IPS-15b (cell line): ENCODE measurements around the gene PFDN5.

Experiments
- H3K27me3 ChIP-seq: one replicate; pipeline ENCODE4 v1.6.1; 2013; ENCODE audit warnings: low read length; ENCODE audit not compliant: control insufficient read depth, insufficient read depth
- H3K36me3 ChIP-seq: one replicate; pipeline ENCODE4 v1.6.1; 2013; ENCODE audit warnings: low read length; ENCODE audit not compliant: control insufficient read depth, insufficient read depth
- H3K4me1 ChIP-seq: one replicate; pipeline ENCODE4 v1.6.1; 2013; ENCODE audit warnings: mild to moderate bottlenecking, low read length; ENCODE audit not compliant: control insufficient read depth, insufficient read depth
- H3K4me3 ChIP-seq: one replicate; pipeline ENCODE4 v1.5.1; 2013; ENCODE audit warnings: low read depth, low read length
- H3K9ac ChIP-seq: one replicate; pipeline ENCODE4 v1.6.1; 2013; ENCODE audit warnings: low read depth, mild to moderate bottlenecking, low read length
- H3K9me3 ChIP-seq: one replicate; pipeline ENCODE4 v1.6.1; 2013; ENCODE audit warnings: mild to moderate bottlenecking, low read length; ENCODE audit not compliant: control insufficient read depth, insufficient read depth

Gene PFDN5

DNA sequence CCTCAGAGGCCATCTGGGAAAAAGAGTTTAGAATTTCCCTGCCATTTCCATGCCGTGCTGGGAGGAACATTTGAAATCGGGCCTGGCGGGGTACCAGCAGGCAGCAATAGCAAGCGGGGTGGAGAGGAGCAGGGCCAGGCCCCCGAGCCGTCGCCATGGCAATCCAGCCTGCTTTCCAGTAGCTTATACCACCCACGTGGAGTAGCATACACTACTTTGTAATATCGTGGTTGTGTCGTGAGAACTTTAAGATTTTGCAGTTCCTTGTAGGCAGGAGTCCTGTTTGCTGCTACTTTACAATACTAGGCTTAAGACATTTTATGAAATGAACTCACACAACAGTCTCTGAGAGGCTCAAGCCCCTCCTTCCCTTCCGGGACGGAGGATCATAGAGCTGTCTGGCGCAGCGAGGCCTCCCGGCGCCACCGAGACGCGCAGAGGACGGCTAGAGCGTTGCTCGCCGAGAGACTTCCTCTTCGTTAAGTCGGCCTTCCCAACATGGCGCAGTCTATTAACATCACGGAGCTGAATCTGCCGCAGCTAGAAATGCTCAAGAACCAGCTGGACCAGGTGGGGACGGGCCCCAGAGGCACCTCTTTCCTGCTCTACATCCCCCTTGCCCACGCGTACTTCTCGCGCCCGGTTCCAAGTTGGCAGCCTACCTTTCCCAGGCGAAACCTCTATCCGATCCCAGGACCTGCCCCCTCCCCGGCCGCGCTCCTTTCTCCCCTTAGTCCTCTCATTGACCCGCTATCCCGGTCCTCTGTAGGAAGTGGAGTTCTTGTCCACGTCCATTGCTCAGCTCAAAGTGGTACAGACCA lies at the start of gene PFDN5:
PFDN5 (plus strand) TSS at position 473 of the 821 bp plus-strand sequence; CDS start at position 499, 26 bp downstream.
- Histone ChIP-seq H3K4me1 (no peaks in the 10 kb centered on the region), H3K36me3 (peaks cover 33% of the 10 kb centered on the region), H3K27me3 (no peaks in the 10 kb centered on the region)

DNA sequence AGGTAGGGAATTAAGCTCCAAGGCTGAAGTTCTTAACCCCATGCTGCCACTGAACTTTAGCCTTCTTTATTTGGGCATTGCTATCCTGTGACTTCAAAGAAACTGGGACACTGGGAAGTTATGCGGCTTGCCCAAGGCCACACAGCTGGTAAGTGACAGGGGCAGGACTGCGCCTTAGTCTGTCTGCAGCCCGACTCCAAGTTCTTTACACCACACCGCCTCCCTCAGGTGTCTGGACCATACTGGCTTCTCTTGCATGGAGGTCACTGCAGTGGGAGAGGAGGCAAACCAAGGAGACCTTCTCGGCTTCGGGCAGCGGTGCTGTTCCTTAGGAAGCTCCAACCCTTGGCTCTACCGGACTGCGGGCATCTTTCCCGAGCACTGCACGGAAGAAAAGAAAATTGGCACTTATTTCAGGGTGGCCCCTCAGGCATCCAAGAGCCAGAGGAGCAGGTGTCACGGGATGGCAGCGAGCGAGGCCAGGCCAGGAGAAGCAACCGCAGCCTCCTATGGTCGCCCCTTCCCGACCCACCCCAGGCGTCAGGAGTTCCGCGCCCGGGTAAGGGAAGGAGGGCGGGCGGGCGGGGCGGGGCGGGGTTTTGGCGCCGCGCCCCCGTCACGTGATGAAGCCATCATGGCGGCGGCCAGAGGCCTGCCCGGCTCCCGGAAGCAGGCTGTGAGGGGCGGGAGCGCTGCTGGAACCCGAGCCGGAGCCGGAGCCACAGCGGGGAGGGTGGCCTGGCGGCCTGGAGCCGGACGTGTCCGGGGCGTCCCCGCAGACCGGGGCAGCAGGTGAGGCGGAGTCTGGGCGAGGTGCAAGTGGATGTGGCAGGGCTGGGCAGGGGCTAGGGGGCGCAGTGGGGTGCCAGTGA lies 43.6 kb upstream of the PFDN5 start:
- H3K4me3 ChIP-seq = peak overlapping the region; percentile 95
- H3K27me3 ChIP-seq = no peaks in the 10 kb centered on the region
- H3K9me3 ChIP-seq = no peaks in the 10 kb centered on the region
- H3K9ac ChIP-seq = peak overlapping the region; percentile 74
- H3K4me1 ChIP-seq = peaks cover 4% of the 10 kb centered on the region
- H3K36me3 ChIP-seq = peaks cover 7% of the 10 kb centered on the region

More for the DNA sequence above, at the start of gene PFDN5:
- peak within 1 kb of the TSS; percentile 88 for H3K9ac ChIP-seq
- H3K9me3 ChIP-seq = no peaks in the 10 kb centered on the region
- H3K4me3 ChIP-seq = peak within 1 kb of the TSS; percentile 84

DNA sequence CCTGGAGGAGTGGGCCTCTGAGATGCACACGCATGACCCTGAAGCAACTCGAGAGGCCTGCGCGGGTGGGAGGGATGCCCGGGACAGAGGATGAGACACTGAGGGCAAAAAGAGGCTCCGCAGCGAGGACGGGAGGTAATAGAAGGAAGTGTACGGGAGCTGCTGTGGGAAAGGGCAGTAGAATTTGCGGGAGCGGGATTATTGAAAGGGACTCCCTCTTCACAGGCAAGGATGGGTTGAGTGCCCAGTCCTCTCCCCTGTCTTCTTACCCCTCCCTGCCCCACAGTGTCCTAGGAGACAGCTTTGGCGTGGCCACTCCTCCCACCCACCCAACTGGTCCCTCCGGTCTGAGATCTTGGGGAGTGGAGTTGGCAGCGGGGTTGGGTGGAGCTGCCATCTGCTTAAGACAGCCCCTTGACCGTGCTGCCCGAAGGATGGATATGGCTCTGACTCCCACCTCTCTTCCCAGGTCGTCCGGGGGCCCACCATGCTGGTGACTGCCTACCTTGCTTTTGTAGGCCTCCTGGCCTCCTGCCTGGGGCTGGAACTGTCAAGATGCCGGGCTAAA lies 42.9 kb upstream of the PFDN5 start:
- H3K27me3 ChIP-seq = no peaks in the 10 kb centered on the region

GRCh38 chr12:53253298-53253697 lies 42.0 kb upstream of the PFDN5 start:
- no peaks in the 10 kb centered on the region for H3K9me3 ChIP-seq
- peaks cover 7% of the 10 kb centered on the region for H3K36me3 ChIP-seq
- peaks cover 4% of the 10 kb centered on the region for H3K4me1 ChIP-seq
- no peak overlapping the region for H3K9ac ChIP-seq
- no peak overlapping the region for H3K4me3 ChIP-seq
- no peaks in the 10 kb centered on the region for H3K27me3 ChIP-seq

More for the DNA sequence above, 42.9 kb upstream of the PFDN5 start:
- Histone ChIP-seq H3K36me3 (peaks cover 7% of the 10 kb centered on the region), H3K9me3 (no peaks in the 10 kb centered on the region), H3K9ac (peak overlapping the region; percentile 74), H3K4me1 (peaks cover 4% of the 10 kb centered on the region), H3K4me3 (peak overlapping the region; percentile 95)

DNA sequence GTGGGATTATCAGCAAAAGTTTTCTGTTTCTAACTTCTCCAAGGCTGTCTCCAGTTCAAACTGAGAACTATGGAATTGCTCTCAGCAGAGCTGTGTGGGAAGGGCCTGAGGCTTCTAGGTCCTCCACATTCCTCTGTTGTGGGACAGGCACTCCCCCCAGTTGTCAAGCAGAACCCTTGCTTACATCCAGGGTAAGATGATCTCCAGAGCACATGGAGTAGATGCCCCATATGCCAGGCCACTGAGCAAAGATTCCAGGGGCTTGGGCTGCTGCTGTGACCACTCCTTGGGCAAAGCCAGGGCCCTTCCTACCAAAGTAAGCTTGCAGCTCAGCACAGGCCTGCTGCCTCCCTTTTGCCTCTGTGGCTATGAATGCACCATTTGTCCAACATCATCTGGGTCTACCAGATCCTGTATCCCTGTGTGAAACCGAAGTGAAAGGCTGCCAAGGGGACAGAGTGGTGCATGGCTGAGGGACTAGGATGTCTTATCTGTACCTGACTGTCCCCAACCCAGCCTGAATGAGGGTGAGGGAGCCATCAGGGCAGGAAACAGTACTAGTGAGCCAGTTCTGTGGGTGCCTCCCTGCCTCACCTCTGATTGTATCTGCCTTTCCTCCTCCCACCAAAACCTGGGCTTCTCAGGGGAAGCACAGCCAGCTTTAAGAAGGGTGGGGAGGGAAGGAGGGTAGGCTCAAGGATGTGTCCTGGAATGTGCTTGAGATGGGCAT lies 40.4 kb upstream of the PFDN5 start:
- no peak overlapping the region for H3K9ac ChIP-seq
- peaks cover 7% of the 10 kb centered on the region for H3K36me3 ChIP-seq
- no peak overlapping the region for H3K4me3 ChIP-seq
- H3K4me1 ChIP-seq = peaks cover 4% of the 10 kb centered on the region
- H3K27me3 ChIP-seq = no peaks in the 10 kb centered on the region
- no peaks in the 10 kb centered on the region for H3K9me3 ChIP-seq

DNA sequence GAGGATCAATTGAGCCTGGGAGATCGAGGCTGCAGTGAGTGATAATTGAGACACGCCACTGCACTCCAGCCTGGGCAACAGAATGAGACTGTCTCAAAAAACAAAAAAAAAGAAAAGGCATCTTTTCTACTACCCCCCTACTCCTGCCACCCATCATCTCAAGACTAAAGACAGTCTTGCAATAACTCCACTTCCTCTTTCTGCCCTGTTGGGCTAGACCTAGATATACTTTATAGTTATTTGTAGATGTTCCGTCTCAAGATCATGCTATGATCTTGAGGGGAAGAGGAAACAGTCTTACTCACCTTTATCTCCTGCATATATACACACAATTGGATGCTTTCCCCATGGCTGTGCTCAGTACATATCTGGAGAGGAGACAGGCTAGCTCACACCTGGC lies 39.3 kb upstream of the PFDN5 start:
- Histone ChIP-seq H3K36me3 (peaks cover 7% of the 10 kb centered on the region), H3K4me1 (peaks cover 4% of the 10 kb centered on the region), H3K9ac (no peak overlapping the region)

GRCh38 chr12:53258541-53259539 lies 36.5 kb upstream of the PFDN5 start:
- no peak overlapping the region for H3K4me3 ChIP-seq
- H3K27me3 ChIP-seq = no peaks in the 10 kb centered on the region
- H3K9me3 ChIP-seq = no peaks in the 10 kb centered on the region
- no peaks in the 10 kb centered on the region for H3K4me1 ChIP-seq
- H3K9ac ChIP-seq = no peak overlapping the region
- peaks cover 2% of the 10 kb centered on the region for H3K36me3 ChIP-seq

More for the DNA sequence above, 39.3 kb upstream of the PFDN5 start:
- Histone ChIP-seq H3K4me3 (no peak overlapping the region), H3K9me3 (no peaks in the 10 kb centered on the region), H3K27me3 (no peaks in the 10 kb centered on the region)

- H3K9ac ChIP-seq = no peak overlapping the region
- no peaks in the 10 kb centered on the region for H3K9me3 ChIP-seq
- H3K4me3 ChIP-seq = no peak overlapping the region
- H3K27me3 ChIP-seq = no peaks in the 10 kb centered on the region
- H3K36me3 ChIP-seq = no peaks in the 10 kb centered on the region
- no peaks in the 10 kb centered on the region for H3K4me1 ChIP-seq
These were observed 35.5 kb upstream of the PFDN5 start for GRCh38 chr12:53259891-53260290.

DNA sequence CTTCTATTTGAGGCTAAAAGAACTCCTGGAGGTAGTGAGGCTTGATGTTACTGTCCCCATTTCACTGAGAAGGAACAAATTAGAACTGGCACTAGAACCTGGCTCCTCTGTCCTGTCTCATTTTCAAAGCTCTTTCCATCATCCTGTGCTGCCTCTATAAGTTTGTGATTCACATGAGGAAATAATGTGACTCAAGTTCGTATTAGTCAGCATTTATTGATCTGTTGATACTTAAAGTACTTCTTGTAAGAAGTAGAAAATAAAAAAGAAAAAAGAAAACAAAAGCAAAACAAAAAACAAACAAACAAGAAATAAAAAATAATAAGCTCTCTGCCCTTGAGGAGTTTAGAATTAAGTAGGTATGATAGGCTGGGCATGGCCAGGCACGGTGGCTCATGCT lies 29.6 kb upstream of the PFDN5 start:
- H3K4me3 ChIP-seq = no peak overlapping the region
- H3K36me3 ChIP-seq = no peaks in the 10 kb centered on the region
- H3K27me3 ChIP-seq = no peaks in the 10 kb centered on the region
- H3K4me1 ChIP-seq = peaks cover 4% of the 10 kb centered on the region
- H3K9ac ChIP-seq = no peak overlapping the region
- no peaks in the 10 kb centered on the region for H3K9me3 ChIP-seq

- Histone ChIP-seq H3K4me1 (peaks cover 4% of the 10 kb centered on the region), H3K36me3 (peaks cover under 1% of the 10 kb centered on the region), H3K9ac (no peak overlapping the region), H3K27me3 (no peaks in the 10 kb centered on the region), H3K4me3 (peak overlapping the region; percentile 99), H3K9me3 (no peaks in the 10 kb centered on the region)
These were observed 27.9 kb upstream of the PFDN5 start for GRCh38 chr12:53267306-53267998.
